GM12878 (cell line): ENCODE measurements around the gene SS18.

Source experiments
- EP300 ChIP-seq, 2 experiments: fragments of 150-350 bp in 1 of 2; IDR thresholded peaks; 2 replicates each; pipeline ENCODE4 v1.6.1; 2011 to 2012; ENCODE audit warnings: low read depth in 2 of 2, low read length in 2 of 2, borderline replicate concordance in 1 of 2, improper control_type of control experiment in 1 of 2, inconsistent platforms in 1 of 2; ENCODE audit not compliant: control insufficient read depth in 1 of 2
- JUND ChIP-seq: IDR thresholded peaks from 2 replicates; pipeline ENCODE4 v1.6.1; 2012; ENCODE audit warnings: low read depth, mild to moderate bottlenecking, low read length, improper control_type of control experiment, moderate library complexity
- MTA3 ChIP-seq: IDR thresholded peaks from 2 replicates; pipeline ENCODE4 v1.6.1; 2012; ENCODE audit warnings: low read length, inconsistent platforms, borderline replicate concordance
- TF ChIP-seq, protein P1 (sequence below), 3 experiments: IDR thresholded peaks in 2 of 3; conservative IDR thresholded peaks in 1 of 3; 2 replicates each; pipeline ENCODE4 v1.5.1; 2011; ENCODE audit warnings: low read depth in 3 of 3, low read length in 3 of 3, mild to moderate bottlenecking in 3 of 3, control low read depth in 2 of 3, moderate library complexity in 2 of 3, inconsistent platforms in 1 of 3, mixed read lengths in 1 of 3; ENCODE audit not compliant: control insufficient read depth in 2 of 3, insufficient read depth in 1 of 3; ENCODE audit errors: extremely low read depth in 1 of 3

GRCh38 chr18:26082475-26082874 lies 7.9 kb downstream of the SS18 start:
- TF ChIP-seq, protein P1, sequence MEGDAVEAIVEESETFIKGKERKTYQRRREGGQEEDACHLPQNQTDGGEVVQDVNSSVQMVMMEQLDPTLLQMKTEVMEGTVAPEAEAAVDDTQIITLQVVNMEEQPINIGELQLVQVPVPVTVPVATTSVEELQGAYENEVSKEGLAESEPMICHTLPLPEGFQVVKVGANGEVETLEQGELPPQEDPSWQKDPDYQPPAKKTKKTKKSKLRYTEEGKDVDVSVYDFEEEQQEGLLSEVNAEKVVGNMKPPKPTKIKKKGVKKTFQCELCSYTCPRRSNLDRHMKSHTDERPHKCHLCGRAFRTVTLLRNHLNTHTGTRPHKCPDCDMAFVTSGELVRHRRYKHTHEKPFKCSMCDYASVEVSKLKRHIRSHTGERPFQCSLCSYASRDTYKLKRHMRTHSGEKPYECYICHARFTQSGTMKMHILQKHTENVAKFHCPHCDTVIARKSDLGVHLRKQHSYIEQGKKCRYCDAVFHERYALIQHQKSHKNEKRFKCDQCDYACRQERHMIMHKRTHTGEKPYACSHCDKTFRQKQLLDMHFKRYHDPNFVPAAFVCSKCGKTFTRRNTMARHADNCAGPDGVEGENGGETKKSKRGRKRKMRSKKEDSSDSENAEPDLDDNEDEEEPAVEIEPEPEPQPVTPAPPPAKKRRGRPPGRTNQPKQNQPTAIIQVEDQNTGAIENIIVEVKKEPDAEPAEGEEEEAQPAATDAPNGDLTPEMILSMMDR (IDR thresholded peaks at IDR 0.05 in 2 of 3, conservative IDR thresholded peaks at IDR 0.05 in 1 of 3; ENCODE audit: control insufficient read depth in 2 of 3, extremely low read depth in 1 of 3, insufficient read depth in 1 of 3, low read depth in 3 of 3, low read length in 3 of 3), result no peak
- no peak for TF ChIP-seq JUND
- TF ChIP-seq EP300 (IDR thresholded peaks at IDR 0.05; ENCODE audit: borderline replicate concordance in 1 of 2, control insufficient read depth in 1 of 2, low read depth in 2 of 2, low read length in 2 of 2), result no peak
- TF ChIP-seq MTA3, result no peak
